Suppressor macrophage treated with lipopolysaccharide for 1 hour (primary cell): ENCODE measurements around the gene FBLN1.
"Not testable (repeated sequence)": the region's sequence is repeated elsewhere in the genome, so short reads cannot be mapped to it uniquely, and the experiment has no call there.

Experiments used
- DNase-seq, 3 donors: peaks; one replicate each; pipeline ENCODE4 v3.0.0-alpha.2; 2020 to 2022

FBLN1 gene

DNA sequence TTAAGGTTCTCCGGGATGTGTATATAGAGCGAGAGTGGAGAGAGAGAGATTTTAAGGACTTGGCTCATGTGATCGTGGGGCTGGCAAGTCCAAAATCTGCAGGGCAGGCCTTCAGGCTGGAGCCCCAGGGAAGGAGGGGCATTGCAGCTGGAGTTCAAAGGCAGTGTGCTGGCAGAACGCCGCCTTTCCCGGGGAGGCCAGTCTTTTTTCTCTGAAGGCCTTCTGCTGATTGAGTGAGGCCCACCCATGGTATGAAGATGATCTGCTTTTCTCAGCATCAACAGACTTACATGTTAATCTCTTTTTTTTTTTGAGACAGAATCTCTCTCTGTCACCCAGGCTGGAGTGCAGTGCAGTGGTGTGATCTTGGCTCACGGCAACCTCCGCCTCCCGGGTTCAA lies 25.4 kb downstream of the FBLN1 start:
- no peak for DNase-seq

DNA sequence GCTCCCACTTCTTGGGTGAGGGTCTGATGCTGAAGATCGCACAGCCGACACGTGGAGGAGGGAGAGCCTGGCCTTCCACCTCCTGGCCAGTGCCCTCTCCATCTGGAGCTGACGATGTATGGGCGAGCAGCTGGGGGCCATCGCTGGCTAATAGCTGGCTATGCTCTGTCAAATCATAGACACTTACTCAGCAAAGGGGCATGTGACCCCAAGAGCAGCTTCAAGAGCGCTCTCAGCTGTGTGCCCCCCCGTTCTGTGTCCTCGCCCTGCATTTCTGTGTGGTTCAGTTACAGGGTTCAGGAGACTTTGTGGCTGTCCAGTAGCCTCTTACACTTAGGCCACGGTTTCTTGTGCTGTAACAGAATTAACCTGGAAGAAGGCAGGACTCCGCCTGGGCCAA lies 26.4 kb downstream of the FBLN1 start:
- no peak for DNase-seq

DNA sequence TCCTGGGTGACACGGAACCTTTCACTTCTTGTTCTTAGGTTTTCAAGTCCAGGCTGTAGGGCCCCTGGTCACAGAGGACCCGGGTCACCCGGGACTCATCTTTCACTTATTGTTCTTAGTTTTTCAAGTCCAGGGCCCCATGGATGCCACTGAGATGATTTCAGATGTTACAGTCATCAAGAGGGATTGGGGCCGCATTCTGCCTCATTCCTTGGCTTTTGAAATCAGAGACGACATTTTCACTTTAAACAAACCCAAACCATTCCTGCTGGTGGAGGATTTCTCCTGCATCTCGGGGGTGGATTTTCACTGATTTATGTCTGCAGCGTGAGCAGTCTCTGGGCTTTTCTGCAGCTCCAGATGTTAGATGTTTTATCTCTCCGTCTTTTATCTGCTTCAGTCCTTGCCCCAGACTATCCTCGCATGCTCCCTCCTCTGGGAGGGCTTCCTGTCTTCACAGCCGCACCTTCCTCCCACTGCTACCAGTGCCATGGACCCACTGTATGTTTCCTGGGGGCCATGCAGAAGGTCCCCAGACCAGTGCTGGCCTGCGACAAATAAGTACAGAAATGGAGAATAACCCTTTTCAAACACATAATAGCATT lies 27.4 kb downstream of the FBLN1 start:
- DNase-seq, result no peak

DNA sequence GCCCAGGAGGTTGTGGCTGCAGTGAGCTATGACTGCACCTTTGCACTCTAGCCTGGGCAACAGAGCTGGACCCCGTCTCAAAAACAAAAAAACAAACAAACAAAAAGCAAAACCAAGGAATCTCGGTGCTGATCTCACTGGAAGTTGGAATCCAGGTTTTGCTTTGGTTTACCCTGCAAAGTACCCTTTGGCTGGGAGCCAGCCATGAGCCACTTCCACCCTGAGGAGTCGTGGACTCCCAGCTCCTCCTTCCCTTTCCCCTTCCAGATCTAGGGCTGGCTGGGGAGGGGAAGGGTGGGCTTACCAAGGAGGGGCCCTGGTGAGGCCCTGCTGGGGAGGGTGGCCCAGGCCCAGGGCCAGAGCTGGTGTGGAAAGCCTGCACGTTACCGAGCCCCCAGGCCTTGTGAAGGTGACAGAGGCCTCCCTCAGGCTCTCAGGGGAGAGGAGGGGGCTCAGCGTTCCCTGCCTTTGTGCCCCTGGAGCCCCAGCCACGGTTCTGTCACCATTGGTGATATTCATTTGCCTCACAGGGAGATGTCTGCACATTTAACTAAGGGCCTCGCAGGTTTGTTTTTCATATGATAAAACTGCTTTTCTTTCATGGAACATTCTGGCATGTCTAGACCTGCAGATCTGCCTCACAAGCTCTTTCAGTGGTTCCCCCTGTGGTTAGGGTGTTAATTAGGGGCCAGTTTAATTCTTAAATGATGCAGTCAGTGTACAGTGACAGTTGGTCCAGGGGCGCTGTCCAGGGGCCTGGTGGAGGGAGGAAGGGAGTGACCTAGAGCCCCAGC lies 29.0 kb downstream of the FBLN1 start:
- no peak for DNase-seq

DNA sequence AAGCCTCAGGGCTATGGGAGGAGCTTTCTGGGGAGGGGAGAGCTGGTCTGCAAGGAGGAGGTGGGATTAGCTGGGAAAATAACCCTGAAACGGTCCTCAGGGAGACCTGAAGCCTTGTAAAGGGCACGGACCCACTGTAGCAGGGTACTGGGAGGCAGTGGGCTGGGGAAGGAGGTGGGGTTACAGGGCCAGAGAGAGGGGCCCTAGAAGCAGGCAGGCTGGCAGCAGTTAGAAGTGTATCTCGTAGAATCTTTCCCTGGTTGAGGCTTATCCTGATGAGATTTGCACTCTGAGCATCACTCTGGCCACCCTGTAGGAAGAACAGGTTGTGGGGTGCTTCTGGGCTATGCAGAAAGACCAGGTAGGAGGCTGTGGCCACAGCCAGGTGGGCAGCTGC lies 29.6 kb downstream of the FBLN1 start:
- DNase-seq, result no peak

DNA sequence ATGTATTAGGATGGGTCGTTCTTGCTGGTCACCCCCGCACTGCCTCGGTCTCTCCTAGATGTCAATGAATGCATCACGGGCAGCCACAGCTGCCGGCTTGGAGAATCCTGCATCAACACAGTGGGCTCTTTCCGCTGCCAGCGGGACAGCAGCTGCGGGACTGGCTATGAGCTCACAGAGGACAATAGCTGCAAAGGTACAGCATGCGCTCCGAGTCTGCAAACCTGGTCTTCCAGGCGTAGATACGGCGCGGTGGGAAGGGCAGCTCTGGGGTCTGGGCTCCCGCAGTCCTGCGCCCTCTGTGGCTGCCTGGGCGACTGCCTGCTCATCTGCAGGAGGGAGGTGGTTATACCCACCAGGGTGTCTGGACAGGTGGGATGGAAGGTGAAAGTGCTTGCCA lies 31.0 kb downstream of the FBLN1 start:
- no peak for DNase-seq

DNA sequence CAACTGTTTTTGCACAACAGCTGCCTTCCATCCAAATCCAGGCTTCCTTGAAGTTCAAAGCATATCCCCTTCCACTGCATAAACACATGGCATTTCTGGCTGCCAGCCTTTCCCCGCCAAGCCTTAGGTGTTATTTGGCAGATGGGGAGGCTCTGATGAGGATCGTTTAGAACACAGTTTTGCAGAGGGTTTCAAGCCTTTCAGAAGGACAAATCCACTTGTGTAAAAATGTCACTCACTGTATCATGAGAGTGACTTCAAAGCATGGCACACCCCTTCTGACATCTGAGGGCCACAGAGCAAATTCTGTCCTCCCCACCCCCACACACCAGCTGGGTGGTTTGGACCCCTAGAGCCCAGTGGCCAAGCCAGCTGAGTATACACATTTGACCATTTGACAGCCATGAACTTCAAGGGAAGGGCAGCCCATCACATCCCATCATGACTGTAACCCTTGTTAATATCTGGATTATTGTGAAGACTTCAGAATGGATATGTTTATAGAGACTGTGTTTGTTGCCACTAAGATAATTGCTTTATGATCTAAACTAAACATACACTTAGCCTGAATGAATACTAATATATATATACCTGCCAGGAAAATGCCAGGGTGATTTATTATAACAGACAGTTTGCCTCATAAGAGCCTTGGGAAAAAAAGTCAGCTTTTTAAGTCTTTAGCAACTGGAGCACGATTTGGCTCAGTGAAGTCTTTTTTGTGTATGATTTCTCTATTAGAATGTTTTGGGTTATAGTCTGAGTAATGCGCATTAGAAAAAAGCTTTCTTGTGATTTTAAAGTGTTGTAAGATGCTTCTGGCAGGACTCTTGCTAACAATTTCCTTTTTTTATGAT lies 31.9 kb downstream of the FBLN1 start:
- no peak for DNase-seq

DNA sequence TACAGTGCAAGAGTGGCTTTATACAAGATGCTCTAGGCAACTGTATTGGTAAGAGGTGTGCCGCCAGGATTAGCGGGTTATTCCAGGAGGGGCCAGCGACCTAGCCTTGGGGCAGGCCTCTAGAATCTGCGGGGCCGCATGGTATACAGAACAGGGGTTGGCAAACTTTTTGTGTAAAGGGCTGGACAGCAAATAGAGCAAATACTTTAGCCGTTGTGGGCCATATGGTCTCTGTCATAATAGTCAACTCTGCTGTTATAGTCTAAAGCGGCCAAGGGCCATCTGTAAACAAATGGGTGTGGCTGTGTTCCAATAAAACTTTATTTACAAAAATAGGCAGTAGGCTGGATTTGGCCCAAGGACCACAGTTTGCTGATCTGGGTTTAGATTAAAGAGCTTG lies 32.6 kb downstream of the FBLN1 start:
- no peak for DNase-seq

DNA sequence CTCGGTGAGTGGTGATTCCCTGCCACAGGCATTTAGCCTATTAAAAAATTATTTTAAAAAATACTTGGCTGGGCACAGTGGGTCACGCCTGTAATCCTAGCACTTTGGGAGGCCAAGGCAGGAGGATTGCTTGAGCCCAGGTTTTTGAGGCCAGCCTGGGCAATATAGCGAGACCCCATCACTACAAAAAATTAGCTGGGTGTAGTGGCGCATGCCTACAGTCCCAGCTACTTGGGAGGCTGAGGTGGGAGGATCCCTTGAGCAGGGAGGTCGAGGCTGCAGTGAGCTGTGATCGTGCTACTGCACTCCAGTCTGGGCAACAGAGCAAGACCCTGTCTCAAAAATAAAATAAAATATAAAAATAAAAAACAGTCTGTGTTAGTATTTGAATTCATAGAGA lies 33.2 kb downstream of the FBLN1 start:
- not testable (repeated sequence) for DNase-seq

DNA sequence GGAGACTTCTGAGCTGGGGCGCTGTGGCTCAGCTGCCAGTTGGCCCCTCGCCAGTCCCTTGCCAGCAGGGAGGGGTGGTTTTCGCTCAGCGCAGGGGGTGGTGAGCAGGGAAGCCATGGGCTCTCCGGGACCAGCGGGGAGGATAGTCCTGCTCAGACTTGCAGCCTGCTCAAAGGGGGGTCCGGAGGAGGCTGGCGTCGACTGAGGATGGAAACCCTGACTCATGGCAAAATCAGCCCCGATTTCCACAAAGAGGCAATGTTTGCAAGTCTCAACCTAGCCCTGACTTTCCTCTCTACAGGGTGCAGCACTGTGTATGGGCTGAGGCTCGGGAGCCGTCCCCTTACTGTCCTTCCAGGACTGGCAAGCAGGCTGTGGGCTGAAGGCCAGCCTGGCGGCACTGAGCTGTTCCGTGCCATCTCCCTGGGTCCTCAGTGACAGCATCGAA lies 35.1 kb downstream of the FBLN1 start:
- DNase-seq, result no peak

DNA sequence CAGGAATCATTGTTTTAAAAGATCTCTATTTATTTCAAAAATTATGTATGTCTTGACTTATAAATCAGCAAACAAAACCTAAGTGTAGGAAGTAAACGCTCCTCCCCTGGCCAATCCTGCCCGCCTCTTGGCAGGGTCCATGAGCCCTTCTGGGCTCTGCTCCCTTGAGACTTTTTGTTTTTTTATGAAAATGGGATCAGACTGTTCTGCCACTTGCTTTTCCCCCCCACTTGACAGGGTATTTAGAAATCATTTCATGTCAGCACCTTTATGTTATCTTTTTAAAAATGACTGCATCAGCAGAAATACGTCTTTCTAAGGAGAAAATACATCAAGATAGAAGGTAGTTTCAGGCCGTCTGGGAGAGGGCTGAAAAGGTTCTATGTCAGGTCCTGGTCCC lies 35.6 kb downstream of the FBLN1 start:
- DNase-seq, result no peak

DNA sequence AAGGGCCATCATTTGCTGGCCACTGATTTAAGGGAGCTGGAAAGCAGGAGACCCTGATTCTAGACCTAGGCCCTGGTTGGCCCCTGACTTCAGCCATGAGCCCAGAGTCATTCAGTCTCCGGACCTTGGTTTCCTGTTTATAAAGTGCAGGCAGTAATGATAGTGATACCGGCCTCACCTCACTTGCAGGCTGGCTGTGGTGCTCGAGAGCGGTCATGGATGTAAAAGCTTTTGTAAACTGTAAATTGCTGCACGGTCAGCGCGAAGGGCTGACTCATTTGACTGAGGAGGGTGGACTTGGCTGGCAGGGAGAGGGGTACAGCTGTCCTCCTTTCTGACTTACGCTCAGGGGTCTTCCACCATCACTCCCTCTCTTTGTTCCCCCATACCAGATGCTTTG lies 37.4 kb downstream of the FBLN1 start:
- no peak for DNase-seq

DNA sequence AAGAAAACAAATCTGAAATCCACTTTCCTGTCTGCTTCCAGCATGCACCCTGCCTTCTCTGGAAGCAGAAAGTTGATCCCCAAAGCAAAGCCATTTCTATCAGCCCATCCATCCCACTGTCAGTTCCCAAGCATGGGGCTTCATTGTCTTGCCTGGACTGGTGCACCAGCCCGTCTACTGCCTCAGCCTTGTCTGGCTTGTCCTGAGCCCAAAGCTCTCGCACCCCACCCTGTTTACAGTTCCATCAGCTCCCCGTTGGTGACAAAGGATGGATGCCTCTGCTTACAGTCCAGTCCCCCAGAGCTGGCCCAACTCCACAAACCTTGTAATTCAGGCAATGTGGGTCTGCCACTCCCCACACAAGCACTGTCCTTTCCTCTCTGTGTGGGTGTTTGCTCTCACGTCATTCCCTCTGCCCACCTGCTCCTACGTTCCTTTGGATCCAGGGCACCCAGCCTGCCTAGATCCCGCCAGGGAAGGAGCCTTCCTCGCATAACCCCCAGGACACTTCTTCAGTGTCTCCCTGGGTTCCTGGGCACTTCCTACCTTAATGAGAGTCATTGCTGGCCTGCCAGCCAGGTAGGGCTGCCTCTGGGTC lies 38.8 kb downstream of the FBLN1 start:
- DNase-seq, result no peak

DNA sequence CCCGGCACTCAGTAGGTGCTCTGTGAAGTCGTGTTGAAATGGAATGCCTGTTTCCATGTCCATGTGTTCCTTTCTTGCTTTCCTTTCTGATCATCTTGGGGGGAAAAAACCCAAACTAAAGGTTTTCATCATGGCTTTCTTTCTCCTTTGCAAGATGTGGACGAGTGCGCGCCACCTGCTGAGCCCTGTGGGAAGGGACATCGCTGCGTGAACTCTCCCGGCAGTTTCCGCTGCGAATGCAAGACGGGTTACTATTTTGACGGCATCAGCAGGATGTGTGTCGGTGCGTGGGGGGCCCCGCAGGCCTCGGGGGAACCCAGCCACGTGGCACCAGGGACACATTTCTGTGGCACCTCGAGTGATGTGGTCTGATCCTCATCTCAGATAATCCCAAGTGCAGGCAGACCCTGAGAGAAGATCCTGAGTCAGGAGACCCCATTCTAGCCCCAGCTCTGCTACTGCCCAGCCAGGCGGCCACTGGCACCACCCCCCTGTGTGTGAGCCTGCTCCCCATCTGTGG lies 39.4 kb downstream of the FBLN1 start:
- no peak for DNase-seq

DNA sequence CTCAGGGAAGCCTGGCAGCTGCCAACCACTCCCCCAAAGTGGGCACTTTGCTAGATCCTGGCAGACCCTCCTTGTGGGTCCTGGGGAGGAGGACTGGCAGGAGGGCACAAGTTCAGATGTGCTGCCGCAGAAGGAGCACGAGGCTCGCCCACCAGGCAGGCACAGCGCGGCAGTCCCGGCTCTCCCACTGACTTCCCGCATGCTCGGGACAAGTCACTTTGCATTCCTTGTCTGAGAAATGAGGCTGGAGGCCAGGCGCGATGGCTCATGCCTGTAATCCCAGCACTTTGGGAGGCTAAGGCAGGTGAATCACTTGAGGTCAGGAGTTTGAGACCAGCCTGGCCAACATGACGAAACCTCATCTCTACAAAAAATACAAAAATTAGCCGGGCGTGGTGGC lies 40.1 kb downstream of the FBLN1 start:
- not testable (repeated sequence) for DNase-seq

DNA sequence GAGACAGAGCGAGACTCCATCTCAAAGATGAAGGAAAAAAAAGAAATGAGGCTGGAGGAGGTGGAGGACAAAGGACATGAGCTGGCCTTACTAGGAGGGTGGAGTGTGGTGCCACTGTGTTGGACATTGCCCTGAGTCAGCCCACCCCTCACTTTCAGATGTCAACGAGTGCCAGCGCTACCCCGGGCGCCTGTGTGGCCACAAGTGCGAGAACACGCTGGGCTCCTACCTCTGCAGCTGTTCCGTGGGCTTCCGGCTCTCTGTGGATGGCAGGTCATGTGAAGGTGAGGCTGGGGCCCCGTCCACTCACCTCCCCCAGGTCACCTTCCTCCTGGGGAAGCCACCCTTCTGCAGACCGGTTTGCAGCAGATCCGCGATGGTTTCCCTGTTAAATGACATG lies 40.6 kb downstream of the FBLN1 start:
- no peak for DNase-seq

DNA sequence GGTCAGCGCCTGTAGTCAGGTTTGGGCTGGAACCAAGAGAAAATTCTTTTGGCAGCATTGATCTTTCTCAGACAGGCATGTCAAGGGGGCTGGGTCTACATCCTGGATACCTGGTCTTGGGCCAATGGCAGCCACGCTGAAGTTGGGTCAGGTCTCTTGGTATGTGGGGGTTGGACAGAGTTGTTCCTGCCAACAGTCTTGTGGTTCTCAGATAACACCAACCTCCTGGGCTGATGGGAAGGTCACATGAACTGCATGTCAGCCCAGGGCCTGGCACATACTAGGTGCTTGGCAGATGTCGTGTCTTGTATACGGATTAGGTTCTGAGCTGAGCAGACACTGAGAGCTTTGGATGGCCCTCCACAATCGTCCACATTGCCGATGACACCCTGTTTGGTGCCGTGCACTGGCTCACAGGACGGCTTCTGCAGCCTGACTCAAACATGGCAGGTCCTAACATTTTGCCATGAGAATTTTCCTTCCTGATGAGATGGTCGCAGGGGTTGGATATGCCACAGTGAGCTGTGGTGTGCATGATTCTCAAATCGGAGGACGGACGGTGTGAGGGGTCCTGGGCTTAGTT lies 42.0 kb downstream of the FBLN1 start:
- no peak for DNase-seq

DNA sequence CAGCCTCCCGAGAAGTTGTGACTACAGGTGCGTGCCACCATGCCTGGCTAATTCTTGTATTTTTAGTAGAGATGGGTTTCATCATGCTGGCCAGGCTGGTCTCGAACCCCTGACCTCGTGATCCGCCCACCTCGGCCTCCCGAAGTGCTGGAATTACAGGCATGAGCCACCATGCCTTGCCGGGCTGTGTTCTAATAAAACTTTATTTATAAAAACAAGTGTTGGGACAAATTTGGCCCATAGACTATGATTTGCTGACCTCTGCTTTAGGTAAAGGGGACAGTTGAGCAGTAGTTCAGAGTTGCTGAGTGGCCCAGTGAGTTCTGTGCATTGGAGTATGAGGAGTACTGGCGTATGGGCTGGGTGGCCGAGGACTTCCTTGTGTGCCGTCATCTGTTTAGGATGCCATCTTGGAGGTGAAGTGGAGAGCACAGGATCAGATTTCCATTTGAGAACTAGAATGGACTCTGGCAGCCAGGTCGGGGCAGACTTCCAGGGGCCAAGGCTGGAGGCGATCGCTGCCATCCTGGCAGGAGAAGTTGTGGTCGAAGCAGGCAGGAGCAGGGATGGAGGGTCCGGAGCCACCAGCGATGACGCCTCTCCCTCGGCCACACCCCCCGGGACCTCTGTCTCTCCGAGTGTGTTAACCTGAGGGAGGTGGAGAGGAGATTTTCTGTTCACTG lies 43.8 kb downstream of the FBLN1 start:
- DNase-seq, result no peak

DNA sequence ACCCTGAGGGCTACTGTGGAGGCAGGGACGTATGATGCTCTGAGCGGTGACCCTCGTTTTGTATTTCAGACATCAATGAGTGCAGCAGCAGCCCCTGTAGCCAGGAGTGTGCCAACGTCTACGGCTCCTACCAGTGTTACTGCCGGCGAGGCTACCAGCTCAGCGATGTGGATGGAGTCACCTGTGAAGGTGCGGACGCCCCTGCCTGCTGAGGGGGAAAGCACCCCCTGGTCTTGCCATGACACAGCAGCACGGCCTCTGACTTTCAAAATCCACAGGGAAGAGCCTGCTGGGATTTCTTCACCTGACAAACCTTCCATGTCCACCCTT lies 44.3 kb downstream of the FBLN1 start:
- no peak for DNase-seq

DNA sequence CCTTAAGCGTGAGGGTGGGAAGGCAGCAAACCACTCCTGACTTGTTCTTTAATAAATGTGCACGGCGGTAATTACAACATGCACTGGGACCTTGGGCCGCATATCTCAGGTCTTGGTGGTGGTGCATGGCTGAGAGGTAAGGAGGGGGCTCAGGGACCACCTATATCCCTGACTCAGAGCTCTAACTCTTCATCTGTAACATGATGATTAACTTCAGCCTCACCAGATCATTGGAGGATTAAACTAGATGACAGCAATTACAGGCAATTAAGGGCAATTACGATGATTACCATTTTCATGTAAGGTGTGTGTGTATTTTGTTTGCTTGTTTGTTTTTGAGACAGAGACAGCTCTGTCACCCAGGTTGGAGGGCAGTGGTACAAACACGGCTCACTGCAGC lies 45.0 kb downstream of the FBLN1 start:
- DNase-seq, result no peak

DNA sequence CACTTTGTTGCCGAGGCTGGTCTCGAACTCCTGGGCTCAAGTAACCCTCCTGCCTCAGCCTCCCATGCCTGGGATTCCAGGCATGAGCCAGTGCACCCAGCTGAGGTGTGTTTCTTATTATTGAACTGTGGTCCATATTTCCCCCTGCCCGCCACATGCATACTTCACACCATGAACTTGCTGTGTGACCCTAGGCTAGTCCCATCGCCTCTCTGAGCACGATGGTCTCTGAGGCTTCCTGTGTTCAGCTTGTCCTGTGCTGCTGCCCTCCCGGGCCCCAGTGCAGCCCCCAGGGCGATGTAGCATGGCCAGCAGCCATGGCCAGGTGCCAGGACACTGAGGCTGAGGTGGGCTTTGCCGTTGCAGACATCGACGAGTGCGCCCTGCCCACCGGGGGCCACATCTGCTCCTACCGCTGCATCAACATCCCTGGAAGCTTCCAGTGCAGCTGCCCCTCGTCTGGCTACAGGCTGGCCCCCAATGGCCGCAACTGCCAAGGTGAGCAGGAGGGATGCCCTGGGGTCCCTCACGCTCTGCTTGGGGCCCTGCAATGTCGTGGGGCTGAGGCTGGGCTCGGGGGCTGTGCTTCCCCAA lies 45.7 kb downstream of the FBLN1 start:
- no peak for DNase-seq
